Measurements from ENCODE around the gene SCART1.
"Not testable (repeated sequence)": the region's sequence is repeated elsewhere in the genome, so short reads cannot be mapped to it uniquely, and the experiment has no call there.

Gene SCART1

DNA sequence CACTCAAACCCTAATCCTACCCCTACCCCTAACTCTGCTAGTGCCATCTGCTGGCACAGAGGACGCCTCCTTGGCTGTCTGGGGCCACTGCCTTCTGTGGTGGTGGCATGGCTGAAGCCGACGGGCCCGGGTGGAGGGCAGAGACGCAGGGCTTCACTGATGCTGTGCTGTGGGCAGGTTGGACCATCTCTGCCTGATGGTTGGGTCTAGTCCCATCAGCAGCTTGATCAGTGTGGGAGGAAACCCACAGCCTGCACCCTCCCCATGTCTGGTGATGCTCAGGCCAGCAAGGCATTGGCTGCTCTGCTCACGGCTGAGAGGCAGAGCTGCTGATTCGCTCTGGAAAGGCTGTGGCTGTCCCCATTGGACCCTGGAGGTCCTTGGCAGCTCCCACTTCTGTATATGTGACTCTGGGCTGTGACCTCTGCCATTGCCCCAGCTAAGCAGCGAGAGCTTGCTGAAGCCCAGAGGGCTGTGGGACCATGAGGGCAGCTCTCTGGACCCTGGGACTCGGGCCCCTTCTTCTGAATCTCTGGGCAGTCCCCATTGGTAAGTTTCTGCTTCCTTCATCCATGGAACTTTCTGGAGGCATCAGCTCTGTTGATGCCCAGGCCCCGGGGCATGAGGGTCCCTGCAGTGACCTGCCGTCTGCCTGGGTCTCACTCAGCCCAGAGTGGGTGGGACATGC, at the start of gene SCART1:
Gene SCART1 (plus strand): TSS at position 430 of the 688 bp plus-strand sequence. CDS start 53 bp downstream, at position 483.
- no peak within 1 kb of the TSS for H3K4me3 ChIP-seq (ENCODE audit: low read length in 2 of 2)
- no peaks in the 10 kb centered on the region for H3K36me3 ChIP-seq (ENCODE audit: control insufficient read depth in 2 of 2, insufficient read depth in 2 of 2, low read length in 2 of 2)
- no peaks in the 10 kb centered on the region for H3K4me1 ChIP-seq (ENCODE audit: control insufficient read depth in 2 of 2, insufficient read depth in 2 of 2, low read length in 2 of 2)
- no peak within 1 kb of the TSS for H3K9ac ChIP-seq (ENCODE audit: low read depth in 1 of 2, low read length in 2 of 2)
- no peaks in the 10 kb centered on the region for H3K27me3 ChIP-seq (ENCODE audit: control insufficient read depth in 2 of 2, insufficient read depth in 2 of 2, low read length in 2 of 2)
- H3K9me3 ChIP-seq (ENCODE audit: control insufficient read depth in 2 of 2, low read length in 2 of 2), result no peaks in the 10 kb centered on the region
- no peak within 1 kb of the TSS for H3K27ac ChIP-seq (ENCODE audit: low read depth in 2 of 2, low read length in 2 of 2)

DNA sequence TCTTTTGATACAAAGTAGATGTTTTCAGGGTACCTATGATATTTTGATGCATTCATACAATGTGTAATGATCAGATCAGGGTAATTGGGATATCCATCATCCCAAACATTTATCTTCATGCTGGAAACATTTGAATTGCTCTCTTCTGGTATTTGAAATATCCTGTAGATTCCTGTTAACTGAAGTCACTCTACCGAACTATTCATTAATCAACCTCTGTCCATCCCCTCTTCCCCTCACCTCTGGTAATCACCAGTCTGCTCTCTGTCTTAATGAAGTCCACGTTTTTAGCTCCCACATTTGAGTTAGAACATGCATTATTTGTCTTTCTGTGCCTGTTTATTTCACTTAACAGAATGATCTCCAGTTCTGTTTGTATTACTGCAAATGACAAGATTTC, 48.5 kb upstream of the SCART1 start:
- H3K9ac ChIP-seq (ENCODE audit: low read depth in 1 of 2, low read length in 2 of 2), result no peak overlapping the region
- H3K9me3 ChIP-seq (ENCODE audit: control insufficient read depth in 2 of 2, low read length in 2 of 2), result no peaks in the 10 kb centered on the region
- H3K36me3 ChIP-seq (ENCODE audit: control insufficient read depth in 2 of 2, insufficient read depth in 2 of 2, low read length in 2 of 2), result peaks cover 23 to 36% of the 10 kb centered on the region in 2 donors
- H3K4me1 ChIP-seq (ENCODE audit: control insufficient read depth in 2 of 2, insufficient read depth in 2 of 2, low read length in 2 of 2), result no peaks in the 10 kb centered on the region
- no peak overlapping the region for H3K4me3 ChIP-seq (ENCODE audit: low read length in 2 of 2)
- no peak overlapping the region for H3K27ac ChIP-seq (ENCODE audit: low read depth in 2 of 2, low read length in 2 of 2)
- no peaks in the 10 kb centered on the region for H3K27me3 ChIP-seq (ENCODE audit: control insufficient read depth in 2 of 2, insufficient read depth in 2 of 2, low read length in 2 of 2)

DNA sequence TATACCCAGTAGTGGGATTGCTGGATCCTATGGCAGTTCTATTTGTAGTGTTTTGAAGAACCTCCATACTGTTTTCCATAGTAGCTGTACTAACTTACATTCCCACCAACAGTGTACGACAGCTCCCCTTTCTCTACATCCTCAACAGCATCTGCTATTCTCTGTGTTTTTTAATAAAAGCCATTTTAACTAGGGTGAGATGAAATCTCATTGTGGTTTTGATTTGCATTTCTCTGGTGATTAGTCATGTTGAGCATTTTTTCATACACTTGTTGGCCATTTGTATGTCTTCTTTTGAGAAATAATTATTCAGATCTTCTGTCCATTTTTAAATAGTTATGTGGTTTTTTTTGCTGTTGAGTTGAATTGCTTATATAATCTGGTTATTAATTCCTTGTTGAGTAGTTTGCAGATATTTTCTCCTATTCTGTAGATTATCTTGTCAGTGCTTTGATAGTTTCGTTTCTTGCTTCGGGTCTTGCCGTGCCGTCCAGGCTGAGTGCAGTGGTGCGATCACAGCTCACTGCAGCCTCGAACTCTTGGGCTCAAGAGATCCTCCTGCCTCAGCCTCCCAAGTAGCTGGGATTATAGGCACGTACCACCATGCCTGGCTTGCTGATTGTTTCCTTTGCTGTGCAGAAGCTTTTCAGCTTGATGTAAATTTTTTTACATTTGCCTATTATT, 47.8 kb upstream of the SCART1 start:
- Histone ChIP-seq H3K4me3 (ENCODE audit: low read length in 2 of 2) (no peak overlapping the region), H3K4me1 (ENCODE audit: control insufficient read depth in 2 of 2, insufficient read depth in 2 of 2, low read length in 2 of 2) (no peaks in the 10 kb centered on the region), H3K9ac (ENCODE audit: low read depth in 1 of 2, low read length in 2 of 2) (no peak overlapping the region), H3K27me3 (ENCODE audit: control insufficient read depth in 2 of 2, insufficient read depth in 2 of 2, low read length in 2 of 2) (no peaks in the 10 kb centered on the region), H3K27ac (ENCODE audit: low read depth in 2 of 2, low read length in 2 of 2) (no peak overlapping the region), H3K9me3 (ENCODE audit: control insufficient read depth in 2 of 2, low read length in 2 of 2) (no peaks in the 10 kb centered on the region), H3K36me3 (ENCODE audit: control insufficient read depth in 2 of 2, insufficient read depth in 2 of 2, low read length in 2 of 2) (peaks cover 24 to 38% of the 10 kb centered on the region in 2 donors)

DNA sequence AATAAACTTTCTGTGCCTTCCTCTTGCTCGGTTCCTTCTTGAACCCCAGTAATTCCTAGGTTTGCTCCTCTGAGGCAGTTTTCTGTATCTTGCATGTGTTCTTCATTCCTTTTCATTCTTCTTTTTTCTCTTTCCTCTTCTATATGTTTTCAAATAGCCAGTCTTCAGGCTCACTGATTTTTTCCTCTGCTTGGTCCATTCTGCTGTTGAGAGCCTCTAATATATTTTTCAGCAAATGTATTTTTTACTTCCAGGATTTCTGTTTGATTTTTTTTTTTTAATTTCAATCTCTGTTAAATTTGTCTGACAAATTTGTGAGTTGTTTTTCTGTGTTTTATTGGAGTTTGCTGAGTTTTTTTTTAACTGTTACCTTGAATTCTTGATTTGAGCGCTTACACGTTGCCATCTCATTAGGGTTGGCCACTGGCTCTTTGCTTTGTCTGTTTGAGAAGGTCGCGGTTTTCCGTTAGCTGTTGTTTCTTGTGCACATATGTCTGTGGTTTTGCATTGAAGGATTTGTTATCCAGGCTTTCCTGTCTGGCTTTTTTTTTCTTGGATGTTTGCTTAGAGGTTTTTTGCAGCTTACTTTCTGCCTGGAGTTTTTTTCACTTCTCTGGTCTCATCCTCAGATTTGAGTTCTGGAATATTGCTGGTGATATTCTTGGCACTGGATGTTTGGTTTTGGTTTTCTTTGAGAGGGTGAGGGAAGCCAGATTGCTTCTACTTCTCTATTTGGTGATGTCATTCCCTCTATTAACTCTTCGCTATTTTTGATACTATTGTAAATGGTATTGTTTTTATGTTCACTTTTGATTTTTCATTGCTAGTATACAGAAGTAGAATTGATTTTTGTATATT, 42.0 kb upstream of the SCART1 start:
- Histone ChIP-seq H3K36me3 (ENCODE audit: control insufficient read depth in 2 of 2, insufficient read depth in 2 of 2, low read length in 2 of 2) (peaks cover 26 to 46% of the 10 kb centered on the region in 2 donors), H3K4me3 (ENCODE audit: low read length in 2 of 2) (no peak overlapping the region)

DNA sequence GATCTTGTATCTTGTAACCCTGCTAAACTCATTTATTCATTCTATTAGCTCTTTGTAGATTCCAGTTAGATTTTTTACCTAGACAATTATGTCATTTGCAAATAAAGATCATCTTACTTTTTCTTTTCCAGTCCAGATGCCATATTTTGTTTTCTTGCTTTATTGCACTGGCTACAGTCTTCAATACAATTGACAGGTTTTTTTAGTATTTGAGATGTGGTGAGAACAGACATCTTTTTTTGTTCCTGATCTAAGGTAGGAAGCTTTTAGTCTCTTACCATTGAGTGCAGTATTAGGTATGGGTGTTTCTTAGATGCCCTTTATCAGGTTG, 41.4 kb upstream of the SCART1 start:
- no peak overlapping the region for H3K9ac ChIP-seq (ENCODE audit: low read depth in 1 of 2, low read length in 2 of 2)
- H3K36me3 ChIP-seq (ENCODE audit: control insufficient read depth in 2 of 2, insufficient read depth in 2 of 2, low read length in 2 of 2), result peaks cover 26 to 46% of the 10 kb centered on the region in 2 donors
- H3K27ac ChIP-seq (ENCODE audit: low read depth in 2 of 2, low read length in 2 of 2), result no peak overlapping the region
- peaks cover 2 to 5% of the 10 kb centered on the region in 2 donors for H3K9me3 ChIP-seq (ENCODE audit: control insufficient read depth in 2 of 2, low read length in 2 of 2)
- no peaks in the 10 kb centered on the region for H3K27me3 ChIP-seq (ENCODE audit: control insufficient read depth in 2 of 2, insufficient read depth in 2 of 2, low read length in 2 of 2)
- H3K4me3 ChIP-seq (ENCODE audit: low read length in 2 of 2), result no peak overlapping the region
- H3K4me1 ChIP-seq (ENCODE audit: control insufficient read depth in 2 of 2, insufficient read depth in 2 of 2, low read length in 2 of 2), result no peaks in the 10 kb centered on the region

More for the DNA sequence above, 42.0 kb upstream of the SCART1 start:
- H3K27ac ChIP-seq (ENCODE audit: low read depth in 2 of 2, low read length in 2 of 2), result no peak overlapping the region
- no peaks in the 10 kb centered on the region for H3K4me1 ChIP-seq (ENCODE audit: control insufficient read depth in 2 of 2, insufficient read depth in 2 of 2, low read length in 2 of 2)
- H3K9ac ChIP-seq (ENCODE audit: low read depth in 1 of 2, low read length in 2 of 2), result no peak overlapping the region
- H3K9me3 ChIP-seq (ENCODE audit: control insufficient read depth in 2 of 2, low read length in 2 of 2), result peaks cover 2 to 5% of the 10 kb centered on the region in 2 donors
- H3K27me3 ChIP-seq (ENCODE audit: control insufficient read depth in 2 of 2, insufficient read depth in 2 of 2, low read length in 2 of 2), result no peaks in the 10 kb centered on the region

DNA sequence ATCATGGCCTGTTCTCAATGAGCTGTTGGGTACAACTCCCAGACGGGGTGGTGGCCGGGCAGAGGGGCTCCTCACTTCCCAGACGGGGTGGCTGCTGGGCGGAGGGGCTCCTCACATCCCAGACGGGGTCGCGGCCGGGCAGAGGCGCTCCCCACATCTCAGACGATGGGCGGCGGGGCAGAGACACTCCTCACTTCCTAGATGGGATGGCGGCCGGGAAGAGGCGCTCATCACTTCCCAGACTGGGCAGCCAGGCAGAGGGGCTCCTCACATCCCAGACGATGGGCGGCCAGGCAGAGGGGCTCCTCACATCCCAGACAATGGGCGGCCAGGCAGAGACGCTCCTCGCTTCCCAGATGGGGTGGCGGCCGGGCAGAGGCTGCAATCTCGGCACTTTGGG, 39.3 kb upstream of the SCART1 start:
- not testable (repeated sequence) for H3K4me3 ChIP-seq (ENCODE audit: low read length in 2 of 2); H3K27me3 ChIP-seq (ENCODE audit: control insufficient read depth in 2 of 2, insufficient read depth in 2 of 2, low read length in 2 of 2); H3K9me3 ChIP-seq (ENCODE audit: control insufficient read depth in 2 of 2, low read length in 2 of 2); H3K4me1 ChIP-seq (ENCODE audit: control insufficient read depth in 2 of 2, insufficient read depth in 2 of 2, low read length in 2 of 2); H3K9ac ChIP-seq (ENCODE audit: low read depth in 1 of 2, low read length in 2 of 2); H3K27ac ChIP-seq (ENCODE audit: low read depth in 2 of 2, low read length in 2 of 2)
- peaks cover 26 to 36% of the 10 kb centered on the region in 2 donors for H3K36me3 ChIP-seq (ENCODE audit: control insufficient read depth in 2 of 2, insufficient read depth in 2 of 2, low read length in 2 of 2)

DNA sequence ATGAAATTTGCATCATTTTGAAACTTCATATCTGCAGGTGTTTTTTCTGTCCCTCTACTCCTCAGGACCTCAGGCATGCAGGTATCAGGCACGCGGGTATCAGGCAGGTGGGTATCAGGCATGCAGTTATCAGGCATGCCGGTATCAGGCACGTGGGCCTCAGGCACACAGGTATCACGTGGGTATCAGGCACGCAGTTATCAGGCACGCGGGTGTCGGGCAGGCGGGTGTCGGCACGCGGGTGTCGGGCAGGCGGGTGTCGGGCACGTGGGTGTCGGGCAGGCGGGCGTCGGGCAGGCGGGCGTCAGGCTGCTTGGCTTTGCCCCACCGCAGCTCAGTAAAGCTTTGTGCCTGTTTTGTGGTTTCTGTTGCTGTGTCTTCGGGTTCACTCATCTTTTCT, 38.0 kb upstream of the SCART1 start:
- Histone ChIP-seq H3K9me3 (ENCODE audit: control insufficient read depth in 2 of 2, low read length in 2 of 2) (peaks cover 2 to 5% of the 10 kb centered on the region in 2 donors), H3K4me3 (ENCODE audit: low read length in 2 of 2) (no peak overlapping the region), H3K9ac (ENCODE audit: low read depth in 1 of 2, low read length in 2 of 2) (no peak overlapping the region), H3K36me3 (ENCODE audit: control insufficient read depth in 2 of 2, insufficient read depth in 2 of 2, low read length in 2 of 2) (peaks cover 29 to 35% of the 10 kb centered on the region in 2 donors), H3K27me3 (ENCODE audit: control insufficient read depth in 2 of 2, insufficient read depth in 2 of 2, low read length in 2 of 2) (no peaks in the 10 kb centered on the region), H3K27ac (ENCODE audit: low read depth in 2 of 2, low read length in 2 of 2) (no peak overlapping the region), H3K4me1 (ENCODE audit: control insufficient read depth in 2 of 2, insufficient read depth in 2 of 2, low read length in 2 of 2) (no peaks in the 10 kb centered on the region)

DNA sequence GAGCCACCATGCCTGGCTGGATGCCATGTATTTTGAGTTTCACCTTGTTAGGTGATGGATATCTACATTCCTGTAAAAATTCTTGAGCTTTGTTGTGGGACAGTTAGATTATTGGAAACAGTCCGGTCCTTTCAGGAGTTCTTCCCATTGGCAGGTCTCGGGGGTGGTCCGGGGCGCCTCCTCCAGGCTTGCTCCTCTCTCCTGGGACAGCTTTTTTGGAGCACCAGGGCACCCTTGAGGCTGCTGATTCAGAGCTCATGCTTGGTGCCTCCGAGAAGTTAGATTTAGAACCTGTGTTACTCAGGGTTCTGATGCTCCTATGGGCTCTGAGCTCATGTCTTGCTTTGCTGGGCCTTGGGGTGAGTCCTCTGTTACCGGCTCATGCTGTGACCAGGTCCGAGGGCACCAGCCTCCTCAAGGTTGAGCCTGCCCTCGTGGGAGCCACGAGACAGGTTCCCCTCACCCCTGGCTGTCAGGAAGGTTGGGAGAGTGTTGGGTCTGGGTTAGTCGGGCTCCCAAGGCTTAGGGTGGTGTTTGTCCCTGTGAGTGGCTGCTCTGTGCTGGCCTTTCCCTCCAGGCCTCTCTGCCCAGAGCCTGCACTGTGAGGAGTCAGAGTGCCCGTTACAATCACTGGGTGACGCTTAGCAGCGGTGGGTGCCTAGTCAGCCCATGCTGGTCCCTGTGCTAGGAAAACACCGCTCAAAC, 35.3 kb upstream of the SCART1 start:
- H3K9me3 ChIP-seq (ENCODE audit: control insufficient read depth in 2 of 2, low read length in 2 of 2), result peaks cover 0 to 3% of the 10 kb centered on the region in 2 donors
- peaks cover 0 to 4% of the 10 kb centered on the region in 2 donors for H3K27me3 ChIP-seq (ENCODE audit: control insufficient read depth in 2 of 2, insufficient read depth in 2 of 2, low read length in 2 of 2)
- no peak overlapping the region for H3K27ac ChIP-seq (ENCODE audit: low read depth in 2 of 2, low read length in 2 of 2)
- no peak overlapping the region for H3K9ac ChIP-seq (ENCODE audit: low read depth in 1 of 2, low read length in 2 of 2)
- H3K36me3 ChIP-seq (ENCODE audit: control insufficient read depth in 2 of 2, insufficient read depth in 2 of 2, low read length in 2 of 2), result peaks cover 14 to 25% of the 10 kb centered on the region in 2 donors
- H3K4me1 ChIP-seq (ENCODE audit: control insufficient read depth in 2 of 2, insufficient read depth in 2 of 2, low read length in 2 of 2), result no peaks in the 10 kb centered on the region
- no peak overlapping the region for H3K4me3 ChIP-seq (ENCODE audit: low read length in 2 of 2)

DNA sequence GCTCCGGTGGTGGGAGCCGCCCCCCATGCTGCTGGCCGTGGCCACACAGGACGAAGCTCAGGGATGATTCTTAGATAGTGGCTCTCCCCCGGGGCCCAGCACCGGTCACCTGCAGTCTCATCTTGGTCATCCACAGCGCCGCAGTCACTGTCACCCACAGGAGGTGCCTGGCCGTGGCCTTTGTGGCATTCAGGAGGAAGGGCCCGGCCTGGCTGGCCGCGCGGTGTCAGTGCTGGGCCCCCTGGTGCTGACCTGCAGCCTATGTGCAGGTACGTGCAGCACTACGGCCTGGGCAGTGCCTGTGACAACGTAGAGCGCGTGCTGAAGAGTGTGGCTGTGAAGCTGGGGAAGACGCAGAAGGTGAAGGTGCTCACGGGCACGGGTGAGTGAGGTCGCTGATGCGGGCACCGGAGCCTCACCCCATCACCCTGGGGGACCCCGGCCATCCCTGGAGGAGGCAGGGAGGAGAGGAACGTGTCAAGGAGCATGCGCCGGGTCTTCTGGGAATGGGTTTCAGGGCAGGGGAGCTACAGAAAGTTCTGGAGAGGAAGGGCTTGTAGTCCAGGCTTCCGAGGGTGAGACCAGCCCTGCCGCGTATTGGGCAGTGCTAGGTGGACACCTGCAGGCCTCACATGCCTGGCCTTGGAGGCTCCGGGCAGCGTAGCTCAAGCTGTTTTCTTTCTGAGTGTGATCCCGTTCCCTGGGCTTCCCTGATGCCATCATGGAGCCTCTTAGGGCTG, 34.4 kb upstream of the SCART1 start:
- H3K4me1 ChIP-seq (ENCODE audit: control insufficient read depth in 2 of 2, insufficient read depth in 2 of 2, low read length in 2 of 2), result no peaks in the 10 kb centered on the region
- H3K9me3 ChIP-seq (ENCODE audit: control insufficient read depth in 2 of 2, low read length in 2 of 2), result peaks cover 0 to 3% of the 10 kb centered on the region in 2 donors
- H3K9ac ChIP-seq (ENCODE audit: low read depth in 1 of 2, low read length in 2 of 2), result no peak overlapping the region
- no peak overlapping the region for H3K27ac ChIP-seq (ENCODE audit: low read depth in 2 of 2, low read length in 2 of 2)
- no peak overlapping the region for H3K4me3 ChIP-seq (ENCODE audit: low read length in 2 of 2)
- H3K27me3 ChIP-seq (ENCODE audit: control insufficient read depth in 2 of 2, insufficient read depth in 2 of 2, low read length in 2 of 2), result peaks cover 0 to 4% of the 10 kb centered on the region in 2 donors
- H3K36me3 ChIP-seq (ENCODE audit: control insufficient read depth in 2 of 2, insufficient read depth in 2 of 2, low read length in 2 of 2), result peaks cover 11 to 25% of the 10 kb centered on the region in 2 donors
